NCI-H2107 (cell line): ENCODE results near the gene CHD2.

ENCODE experiments used
- DNase-seq: peaks from one replicate; lab custom pipeline; 2025; lab: John Stamatoyannopoulos, UW

The CHD2 gene

DNA sequence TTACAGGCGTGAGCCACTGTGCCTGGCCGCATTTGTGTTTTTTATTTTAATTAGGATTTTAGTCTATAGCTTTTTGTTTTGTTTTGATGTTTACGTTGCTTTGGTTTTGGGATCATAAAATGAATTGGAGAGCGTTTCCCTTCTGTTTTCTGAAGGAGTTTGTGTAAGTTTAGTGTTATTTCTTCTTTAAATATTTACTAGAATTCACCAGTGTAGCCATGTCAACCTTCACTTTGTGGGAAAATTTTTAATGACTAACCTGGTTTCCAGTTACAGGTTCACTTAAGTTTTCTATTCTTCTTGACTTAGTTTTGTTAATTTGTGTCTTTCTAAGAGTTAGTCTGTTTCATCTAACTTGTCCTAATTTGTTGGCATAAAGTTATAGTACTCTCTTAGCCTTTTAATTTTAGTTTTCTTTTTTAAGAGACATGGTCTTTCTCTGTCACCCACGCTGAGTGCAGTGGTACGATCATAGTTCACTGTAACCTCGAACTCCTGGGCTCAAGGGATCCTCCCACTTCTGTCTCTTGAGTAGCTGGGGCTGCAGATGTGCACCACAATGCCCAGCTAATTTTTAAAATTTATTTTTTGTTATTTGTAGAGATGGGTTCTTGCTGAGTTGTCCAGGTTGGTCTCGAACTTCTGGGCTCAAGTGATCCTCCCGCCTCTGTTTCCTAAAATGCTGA, 61.0 kb downstream of the CHD2 start:
- DNase-seq: no peak

DNA sequence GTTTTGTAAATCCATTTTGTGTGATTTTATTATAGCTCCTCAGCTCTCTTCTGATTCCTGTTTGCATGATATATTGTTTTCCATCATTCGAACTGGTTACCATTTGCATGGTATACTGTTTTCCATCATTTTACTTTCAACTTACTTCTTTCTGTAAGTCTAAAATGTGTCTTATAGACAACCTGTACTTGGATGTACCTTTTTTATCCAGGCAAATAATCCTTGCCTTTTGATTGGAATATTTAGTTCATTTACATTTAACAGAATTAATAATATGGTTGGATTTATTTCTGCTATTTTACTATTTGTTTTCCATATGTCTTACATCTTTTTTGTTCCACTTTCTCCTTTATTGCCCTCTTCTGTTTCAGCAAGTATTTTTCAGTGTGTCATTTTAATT, 62.8 kb downstream of the CHD2 start:
- DNase-seq: no peak

DNA sequence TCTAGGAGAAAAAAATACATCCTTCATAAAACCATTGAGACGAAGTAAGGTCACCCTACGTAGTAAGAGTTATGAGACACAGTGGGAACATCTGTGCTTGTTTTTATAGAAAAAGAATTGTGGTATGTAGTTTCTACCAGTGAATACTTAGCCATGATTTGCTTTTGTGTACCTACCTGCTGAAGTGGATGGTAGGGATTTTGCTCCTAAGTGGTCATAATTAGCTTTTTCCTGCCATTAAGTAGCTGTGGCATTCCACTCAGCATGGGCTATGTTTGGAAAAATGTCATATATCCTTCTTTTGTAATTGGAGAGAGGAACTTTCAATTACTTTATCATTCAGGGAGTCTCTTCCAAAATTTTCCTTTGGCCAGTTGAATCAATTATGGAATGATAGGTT, 63.7 kb downstream of the CHD2 start:
- no peak for DNase-seq

DNA sequence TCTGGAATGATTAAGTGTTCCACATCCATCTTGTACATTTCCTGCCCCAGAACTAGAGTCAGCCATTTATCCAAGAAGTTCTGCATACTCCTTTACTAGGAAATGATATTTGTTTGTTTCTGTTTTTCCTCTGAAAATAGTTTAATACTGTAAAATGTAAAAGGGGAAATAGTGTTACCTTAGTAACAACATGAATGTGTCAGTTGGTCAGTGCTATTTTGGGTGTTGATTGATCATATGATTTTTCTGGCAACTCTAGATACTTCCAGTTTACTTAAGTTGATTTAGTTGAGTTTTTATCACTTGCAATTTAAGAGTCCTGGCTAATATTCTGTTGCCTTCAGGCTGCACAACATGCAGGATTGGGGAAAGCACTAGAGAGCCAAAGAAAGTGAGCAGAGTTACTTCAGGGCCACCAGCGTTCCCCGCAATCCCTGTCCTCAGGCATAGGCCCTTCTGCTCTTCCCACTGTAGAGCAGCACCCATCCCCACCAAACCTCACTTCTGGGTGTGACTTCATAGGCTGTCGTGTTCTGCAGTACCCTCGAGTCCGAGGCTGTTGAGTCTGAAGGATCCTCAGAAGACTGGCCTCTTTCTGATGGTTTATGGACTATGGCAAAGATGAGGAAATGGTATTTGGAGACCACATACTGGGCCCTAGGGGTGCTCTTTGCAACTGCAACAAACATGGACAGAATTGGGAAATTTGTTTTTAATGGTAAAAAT, 69.0 kb downstream of the CHD2 start:
- no peak for DNase-seq

DNA sequence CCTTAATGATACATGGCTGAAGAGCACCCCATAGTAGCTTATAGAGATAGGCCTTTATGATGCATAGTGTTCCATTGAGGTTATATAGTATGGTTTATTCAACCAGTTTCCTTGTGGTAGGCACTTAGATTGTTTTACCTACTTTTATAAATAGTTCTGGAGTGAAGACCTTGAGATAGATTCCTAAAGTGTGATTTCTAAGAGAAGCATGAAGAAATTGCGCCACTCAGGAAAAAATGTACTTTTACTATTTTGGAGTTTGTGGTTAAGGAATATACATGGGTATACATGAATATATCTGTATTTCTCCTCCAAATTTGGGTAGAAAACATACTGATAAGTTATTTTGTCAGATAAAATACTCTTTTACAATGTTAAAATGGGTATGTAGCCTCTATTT, 70.5 kb downstream of the CHD2 start:
- no peak for DNase-seq

DNA sequence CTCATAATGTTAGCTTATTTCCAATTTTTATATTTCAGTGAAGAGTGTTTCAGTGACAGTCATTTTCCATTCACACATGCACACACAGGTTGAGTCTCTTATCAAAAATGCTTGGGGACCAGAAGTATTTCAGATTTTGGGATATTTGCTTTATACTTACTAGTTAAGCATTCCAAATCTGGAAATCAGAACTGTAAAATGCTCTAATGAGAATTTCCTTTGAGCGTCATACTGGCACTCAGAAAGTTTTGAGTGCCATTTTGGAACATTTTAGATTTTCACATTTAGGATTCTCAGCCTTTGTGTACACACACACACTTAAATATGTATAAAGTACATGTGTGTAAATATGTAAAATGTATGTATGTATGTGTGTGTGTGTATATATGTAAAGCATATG, 71.0 kb downstream of the CHD2 start:
- DNase-seq: no peak

DNA sequence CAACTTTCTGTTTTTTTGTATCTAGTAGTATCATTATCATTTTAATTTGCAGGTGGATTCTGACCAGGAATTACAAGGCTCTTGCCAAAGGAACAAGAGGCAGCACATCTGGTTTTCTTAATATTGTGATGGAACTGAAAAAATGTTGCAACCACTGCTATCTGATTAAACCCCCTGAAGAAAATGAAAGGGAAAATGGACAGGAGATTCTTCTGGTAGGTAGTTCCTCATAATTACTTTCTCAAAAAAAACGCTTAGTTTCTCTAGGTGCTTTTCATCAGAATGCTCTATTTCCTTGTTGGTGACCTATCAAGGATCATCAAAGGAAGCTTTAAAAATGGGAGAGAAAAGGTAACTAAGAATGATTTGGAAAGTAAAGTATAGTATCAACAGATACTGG, 71.6 kb downstream of the CHD2 start:
- DNase-seq: no peak

DNA sequence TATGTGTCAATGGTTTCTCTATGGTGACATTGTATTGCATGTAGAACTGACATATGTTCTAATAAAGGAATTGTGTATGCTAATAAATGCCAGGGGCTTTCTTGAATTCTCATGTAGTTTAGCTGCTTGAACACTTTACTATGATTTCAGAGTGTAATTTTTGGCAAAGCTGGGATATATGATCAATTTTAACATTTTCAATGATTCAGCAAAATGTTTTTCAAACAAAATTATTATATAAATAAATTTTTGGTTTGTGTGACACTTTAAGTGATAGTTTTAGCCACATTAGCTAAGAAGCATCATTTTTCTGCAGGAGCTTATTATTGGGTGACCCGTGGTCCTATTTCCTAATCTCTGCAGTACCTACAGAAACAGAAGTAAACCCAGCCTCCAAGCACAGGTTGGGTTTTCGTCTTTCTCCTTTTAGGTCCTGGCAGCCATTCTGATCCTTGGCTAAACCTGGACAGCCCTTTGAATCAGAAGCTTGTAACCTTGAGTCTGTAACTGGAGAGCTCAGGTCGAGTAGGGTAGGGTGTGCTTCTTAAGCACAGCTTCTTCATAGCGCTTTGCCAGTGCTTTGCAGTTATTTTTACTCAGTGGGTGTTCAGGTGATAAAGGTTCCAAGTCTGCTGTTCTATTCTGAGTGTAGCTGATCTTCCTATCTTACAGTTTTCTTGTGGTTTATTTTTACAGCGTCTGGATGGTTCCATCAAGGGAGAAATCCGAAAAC, 74.2 kb downstream of the CHD2 start:
- no peak for DNase-seq

DNA sequence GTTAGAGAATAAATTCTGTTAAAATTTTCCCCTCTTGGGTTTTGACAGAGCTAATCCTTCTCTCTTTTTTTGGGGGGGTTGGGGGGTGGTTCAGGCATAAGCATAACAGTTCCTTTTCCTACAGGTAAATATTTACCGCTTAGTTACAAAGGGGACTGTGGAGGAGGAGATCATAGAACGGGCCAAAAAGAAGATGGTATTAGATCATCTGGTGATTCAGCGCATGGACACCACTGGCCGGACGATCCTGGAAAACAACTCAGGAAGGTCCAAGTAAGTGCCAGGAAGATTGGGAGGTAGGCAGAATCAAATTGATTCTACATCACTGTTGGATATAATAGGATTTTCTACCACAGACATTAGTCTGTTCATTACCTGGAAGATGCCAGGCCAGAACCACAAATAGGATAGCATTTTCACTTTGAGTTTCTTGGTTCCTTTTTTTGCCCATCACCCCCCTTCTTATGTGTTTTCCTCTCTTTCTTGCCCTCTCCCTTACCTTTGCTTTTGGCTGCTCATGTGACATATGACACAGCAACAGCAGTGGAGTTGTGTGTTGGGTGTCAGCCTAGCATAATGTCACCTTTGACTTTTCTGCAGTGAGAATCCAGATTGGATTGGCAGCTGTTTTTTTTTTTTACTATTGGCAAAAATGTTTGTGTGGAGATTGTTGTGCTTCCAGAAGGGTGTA, 79.0 kb downstream of the CHD2 start:
- no peak for DNase-seq

DNA sequence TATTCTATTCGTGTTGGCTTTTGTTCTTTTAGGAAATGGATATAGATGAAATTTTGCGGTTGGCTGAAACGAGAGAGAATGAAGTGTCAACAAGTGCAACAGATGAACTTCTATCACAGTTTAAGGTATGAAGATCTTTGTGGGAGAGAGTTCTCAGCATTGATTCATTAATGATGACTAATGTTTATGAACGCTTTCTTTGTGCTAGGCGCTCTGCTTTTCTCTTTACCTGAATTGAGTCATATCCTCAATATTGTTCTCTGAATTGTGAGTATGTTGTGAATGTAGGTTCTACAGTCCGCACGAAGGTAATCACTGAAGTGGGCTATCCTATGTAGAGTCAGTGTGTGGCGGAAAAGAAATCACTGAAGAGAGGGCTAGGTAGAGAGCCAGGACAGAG, 81.2 kb downstream of the CHD2 start:
- DNase-seq: no peak

DNA sequence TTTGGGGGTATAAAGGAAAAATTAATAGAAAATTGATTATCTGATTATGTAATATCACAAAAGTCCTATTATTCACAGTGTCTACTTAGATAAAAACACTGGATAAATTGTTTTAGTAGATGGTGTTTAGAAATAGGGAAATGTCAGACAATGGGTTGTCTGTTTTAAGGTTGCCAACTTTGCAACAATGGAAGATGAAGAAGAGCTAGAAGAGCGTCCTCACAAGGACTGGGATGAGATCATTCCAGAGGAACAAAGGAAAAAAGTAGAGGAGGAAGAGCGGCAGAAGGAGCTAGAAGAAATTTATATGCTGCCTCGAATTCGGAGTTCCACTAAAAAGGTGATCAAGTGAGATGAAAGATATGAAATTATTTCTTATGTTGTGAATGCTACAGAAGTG, 84.0 kb downstream of the CHD2 start:
- no peak for DNase-seq

DNA sequence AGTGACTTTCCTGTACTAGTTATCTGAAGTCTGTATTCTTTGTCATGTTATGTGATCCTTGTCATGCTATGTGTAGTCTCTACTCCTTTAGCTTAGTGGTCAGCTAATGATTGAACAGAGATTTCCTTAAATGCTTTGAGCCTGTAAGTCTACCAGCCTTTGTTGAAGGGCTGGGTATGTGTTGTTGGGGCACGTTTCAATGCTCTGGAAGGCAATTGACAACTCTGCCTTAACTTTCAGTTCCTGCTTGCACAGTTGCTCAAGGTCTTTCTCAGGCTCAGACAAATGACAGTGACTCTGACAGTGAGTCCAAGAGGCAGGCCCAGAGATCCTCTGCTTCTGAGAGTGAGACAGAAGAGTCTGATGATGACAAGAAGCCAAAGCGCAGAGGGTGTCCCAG, 89.3 kb downstream of the CHD2 start:
- no peak for DNase-seq

DNA sequence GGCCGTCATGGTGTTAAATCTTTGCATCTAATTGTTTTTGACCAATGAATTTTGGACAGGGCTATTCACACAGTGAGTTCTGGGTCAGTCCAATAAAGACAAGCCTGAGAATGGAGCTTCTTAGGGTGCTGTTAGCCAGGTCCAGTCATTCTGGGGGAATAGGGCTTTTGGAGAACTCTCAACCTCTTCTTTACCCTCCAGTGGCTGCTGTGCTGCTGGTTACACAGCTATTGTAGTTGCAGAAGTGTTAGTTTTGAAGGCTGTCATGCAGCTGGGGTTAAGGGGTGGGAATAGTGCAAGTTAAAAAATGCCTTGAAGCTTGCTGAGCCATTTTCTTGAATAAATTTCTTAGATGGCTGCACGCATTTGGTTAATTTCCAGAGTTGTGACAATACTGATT, 89.9 kb downstream of the CHD2 start:
- no peak for DNase-seq

DNA sequence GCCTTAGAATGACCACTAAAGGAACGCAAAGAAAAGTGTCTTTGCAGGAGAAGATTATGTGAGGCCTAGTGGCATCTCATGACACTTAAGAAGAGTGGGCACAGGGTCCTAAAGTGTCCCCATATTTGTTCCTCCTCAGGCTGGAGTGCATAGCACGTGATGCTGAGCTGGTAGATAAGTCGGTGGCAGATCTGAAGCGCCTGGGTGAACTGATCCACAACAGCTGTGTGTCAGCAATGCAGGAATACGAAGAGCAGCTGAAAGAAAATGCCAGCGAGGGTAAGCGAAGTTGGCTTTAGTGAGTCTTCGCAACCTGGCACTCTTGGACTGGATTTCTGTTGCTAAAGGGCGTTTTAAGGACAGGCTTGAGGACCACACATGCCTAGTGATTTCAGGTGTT, 92.6 kb downstream of the CHD2 start:
- DNase-seq: no peak

DNA sequence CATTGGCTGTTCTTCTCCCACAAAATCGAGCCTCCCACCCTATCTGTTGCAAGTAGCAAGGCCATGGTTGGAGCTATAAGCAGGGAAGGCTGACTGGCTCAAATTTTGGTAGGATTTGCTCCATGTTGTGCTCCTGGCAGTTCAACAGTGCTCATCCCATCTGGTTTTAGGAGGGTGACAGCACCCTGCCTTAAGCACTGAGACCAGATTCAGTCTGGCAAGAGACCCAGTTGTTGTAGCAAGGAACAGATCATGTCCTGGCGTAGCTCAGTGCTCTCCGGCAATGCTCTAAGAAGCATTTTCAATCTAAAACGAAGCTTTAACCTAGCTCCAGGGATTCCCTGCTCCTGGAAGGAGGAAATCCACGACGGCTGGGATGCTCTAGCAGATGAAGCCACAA, 97.7 kb downstream of the CHD2 start:
- no peak for DNase-seq

DNA sequence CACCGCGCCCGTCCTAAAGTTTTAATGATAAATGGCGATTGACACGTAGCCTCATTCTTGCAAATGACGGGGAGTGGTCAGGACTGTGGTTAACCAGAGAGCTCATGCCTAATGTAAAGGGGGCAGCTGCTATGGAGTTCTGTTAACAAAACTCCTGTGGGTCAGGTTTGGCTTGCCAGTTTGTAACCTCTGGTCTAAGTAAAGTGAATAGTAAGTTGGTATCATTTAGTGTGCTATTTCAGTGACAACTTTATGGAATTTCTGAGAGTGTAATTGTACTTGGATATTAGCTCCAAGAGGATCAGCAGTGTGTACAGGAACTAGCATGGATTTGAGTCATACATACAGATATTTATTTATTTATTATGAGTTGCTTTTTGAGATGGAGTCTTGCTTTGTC, 101.0 kb downstream of the CHD2 start:
- DNase-seq: no peak

DNA sequence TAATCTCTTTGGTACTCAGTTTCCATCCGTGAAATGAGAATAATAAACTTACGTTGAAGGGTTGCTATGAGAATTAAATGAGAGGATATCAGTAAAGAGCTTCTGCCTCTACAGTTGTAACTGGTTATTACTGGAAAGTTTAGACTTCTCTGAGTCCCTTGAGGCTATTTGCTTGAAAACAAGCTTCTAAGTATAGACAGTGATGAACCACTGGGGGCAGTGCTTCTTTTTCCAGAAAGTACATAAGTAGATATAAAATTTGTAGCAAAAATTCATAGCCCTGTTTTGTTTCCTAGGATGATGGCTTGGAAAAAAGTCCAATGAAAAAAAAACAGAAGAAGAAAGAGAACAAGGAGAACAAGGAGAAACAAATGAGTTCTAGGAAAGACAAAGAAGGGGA, 101.8 kb downstream of the CHD2 start:
- DNase-seq: no peak

DNA sequence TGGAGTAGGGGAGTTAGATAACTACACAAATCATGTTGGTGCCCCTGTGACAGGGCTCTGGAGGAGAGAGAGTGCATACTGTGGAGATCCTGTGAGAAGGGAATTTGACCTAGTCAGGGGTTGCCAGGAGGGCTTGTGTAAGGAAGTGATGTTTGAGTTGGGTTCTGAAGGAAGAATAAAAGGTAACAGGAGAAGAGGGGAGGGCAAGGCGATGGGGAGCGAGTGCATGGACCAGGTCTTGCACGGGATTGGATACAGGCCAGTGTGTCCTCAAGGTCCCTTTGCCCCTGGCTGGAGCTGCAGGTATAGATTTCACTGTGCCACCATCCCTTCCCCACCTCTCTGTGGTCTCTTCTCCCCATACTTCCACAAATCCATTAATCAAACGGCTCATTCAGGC, 105.0 kb downstream of the CHD2 start:
- DNase-seq: no peak

DNA sequence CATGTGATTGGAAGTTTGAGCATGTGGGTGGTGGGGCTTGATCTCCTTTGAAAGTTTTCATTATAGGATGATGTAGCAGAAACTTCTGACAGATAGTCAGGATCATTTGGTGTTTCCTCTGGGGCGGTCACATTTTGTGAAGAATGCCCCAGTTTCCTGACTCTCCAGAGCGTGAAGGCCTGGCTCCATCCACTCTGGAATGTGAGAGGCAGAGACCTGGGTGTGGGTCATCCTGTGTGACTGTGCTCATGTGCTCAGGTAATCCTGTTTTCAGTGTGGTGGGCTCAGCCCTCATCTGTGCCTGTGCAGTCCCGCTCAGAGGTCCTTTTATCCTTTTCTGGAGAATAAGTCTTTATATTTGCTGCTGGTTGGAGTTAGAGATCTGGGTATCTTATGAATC, 107.9 kb downstream of the CHD2 start:
- DNase-seq: no peak

DNA sequence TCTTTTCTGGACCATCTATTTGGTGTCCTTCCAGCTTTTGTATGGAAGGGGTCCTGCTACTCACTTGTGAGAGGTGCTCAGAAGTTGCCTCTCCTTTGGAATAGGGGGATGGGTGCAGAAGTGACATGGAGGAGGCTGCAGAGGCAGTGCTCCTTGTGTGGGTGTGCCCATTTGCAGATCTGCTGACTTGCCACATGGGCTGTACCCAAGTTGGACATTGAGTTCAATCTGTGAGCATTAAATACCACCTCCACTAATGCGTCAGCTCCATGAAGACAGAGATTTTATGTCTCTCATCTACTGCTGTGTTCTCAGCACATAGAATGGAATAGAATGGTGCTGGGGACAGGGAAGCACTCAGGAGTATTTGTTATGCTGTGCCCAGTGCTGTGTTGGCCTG, 112.7 kb downstream of the CHD2 start:
- no peak for DNase-seq

DNA sequence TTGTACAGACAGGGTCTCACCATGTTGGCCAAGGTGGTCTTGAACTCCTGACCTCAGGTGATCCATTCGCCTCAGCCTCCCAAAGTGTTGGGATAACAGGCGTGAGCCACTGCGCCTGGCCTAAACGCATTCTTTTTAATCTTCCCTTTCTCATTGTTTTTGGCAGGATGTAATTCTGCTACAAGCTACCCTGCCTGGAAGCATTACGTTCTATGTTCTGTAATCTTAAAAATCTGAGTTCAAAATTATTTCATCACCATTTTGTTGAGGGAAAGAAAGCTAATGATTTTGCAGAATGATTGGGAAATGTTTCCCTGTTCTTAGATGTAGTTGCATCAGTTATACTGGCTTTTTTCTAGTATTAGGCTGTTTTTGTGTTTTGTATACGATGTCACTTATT, 117.4 kb downstream of the CHD2 start:
- DNase-seq: no peak

DNA sequence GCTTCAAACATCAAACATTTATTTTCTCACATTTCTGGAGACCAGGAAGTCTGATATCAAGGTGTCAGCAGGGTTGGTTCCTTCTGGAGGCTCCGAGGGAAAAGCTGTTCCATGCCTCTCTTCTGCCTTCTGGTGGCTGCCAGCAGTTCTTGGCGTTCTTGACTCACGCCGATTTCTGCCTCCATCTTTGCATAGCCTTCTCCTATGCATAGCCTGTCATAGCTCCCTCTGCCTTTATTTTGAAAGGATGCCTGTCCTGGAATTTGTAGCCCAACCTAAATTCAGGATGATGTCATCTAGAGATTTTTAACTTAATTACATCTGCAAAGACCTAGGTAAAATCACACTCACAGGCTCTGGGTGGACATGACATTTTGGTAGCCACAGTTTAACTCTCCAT, 118.5 kb downstream of the CHD2 start:
- peak; percentile 4 for DNase-seq

DNA sequence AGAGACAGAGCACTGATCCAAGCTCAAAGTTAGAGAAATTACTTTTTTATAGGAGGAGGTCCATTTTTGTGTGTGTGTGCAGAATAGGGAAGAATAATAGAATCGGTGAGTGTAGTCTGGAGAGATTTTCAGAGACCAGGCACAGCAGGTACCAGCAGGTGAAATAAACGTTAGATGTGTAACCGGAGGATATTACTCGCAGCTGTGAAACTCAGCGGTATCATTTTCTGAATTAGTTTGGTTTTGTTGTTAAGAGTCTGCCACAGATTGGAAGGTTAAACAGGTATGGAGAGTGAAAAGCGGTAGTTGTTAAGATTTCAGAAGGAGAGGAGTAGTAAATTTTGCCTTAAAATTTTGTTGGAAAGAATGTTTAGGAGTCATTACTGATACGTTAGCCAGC, 119.0 kb downstream of the CHD2 start:
- no peak for DNase-seq
